Measurements from ENCODE around the gene EFTUD2.

- TF ChIP-seq CTCF (IDR thresholded peaks at IDR 0.05) (no peak), POLR2A (IDR thresholded peaks at IDR 0.05) (no peak), EP300 (IDR thresholded peaks at IDR 0.05) (no peak), POLR2AphosphoS5 (IDR thresholded peaks at IDR 0.05) (no peak)
These were observed 16.9 kb upstream of the EFTUD2 start for GRCh38 chr17:44915862-44916780.

All from upper lobe of left lung (tissue), 4 donors.